ENCODE results near the gene ZDHHC18.

DNA sequence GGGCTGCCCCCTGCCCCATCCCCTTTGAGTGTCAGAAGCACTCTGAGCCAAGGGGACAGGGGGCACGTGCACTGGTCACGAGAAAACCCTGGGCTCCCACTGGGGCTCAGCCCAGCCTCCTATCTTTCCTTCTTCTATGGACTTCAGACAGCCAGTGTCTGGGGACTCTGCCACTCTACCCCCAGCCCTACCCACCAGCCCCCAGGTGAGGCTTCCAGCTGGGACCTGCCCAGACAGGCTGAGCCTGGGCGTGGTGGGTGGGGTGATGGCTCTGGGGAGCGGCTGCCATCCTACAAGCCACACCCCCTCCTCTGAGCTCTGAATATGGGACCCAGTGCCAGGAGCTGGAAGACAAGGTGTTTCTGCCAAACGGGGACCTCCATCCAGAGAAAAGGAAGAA is 28.4 kb downstream of the ZDHHC18 start:
- TF ChIP-seq, protein P1, sequence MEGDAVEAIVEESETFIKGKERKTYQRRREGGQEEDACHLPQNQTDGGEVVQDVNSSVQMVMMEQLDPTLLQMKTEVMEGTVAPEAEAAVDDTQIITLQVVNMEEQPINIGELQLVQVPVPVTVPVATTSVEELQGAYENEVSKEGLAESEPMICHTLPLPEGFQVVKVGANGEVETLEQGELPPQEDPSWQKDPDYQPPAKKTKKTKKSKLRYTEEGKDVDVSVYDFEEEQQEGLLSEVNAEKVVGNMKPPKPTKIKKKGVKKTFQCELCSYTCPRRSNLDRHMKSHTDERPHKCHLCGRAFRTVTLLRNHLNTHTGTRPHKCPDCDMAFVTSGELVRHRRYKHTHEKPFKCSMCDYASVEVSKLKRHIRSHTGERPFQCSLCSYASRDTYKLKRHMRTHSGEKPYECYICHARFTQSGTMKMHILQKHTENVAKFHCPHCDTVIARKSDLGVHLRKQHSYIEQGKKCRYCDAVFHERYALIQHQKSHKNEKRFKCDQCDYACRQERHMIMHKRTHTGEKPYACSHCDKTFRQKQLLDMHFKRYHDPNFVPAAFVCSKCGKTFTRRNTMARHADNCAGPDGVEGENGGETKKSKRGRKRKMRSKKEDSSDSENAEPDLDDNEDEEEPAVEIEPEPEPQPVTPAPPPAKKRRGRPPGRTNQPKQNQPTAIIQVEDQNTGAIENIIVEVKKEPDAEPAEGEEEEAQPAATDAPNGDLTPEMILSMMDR (IDR thresholded peaks at IDR 0.05) = no peak
- TF ChIP-seq POLR2A (IDR thresholded peaks at IDR 0.05) (no peak), POLR2AphosphoS5 (IDR thresholded peaks at IDR 0.05) (no peak), EP300 (IDR thresholded peaks at IDR 0.05) (no peak)

Data from suprapubic skin (tissue), 4 donors.